NCI-H2107 treated with DMSO at 0.1 percent for 48 hours (cell line): ENCODE data around the gene HDAC9.
A peak's percentile ranks its signal among the peaks of the same experiment; 100 is the strongest.

Experiments used
- DNase-seq: peaks from one replicate; lab custom pipeline; 2025; ENCODE audit not compliant: unreplicated experiment; lab: John Stamatoyannopoulos, UW

The HDAC9 gene

GRCh38 chr7:18495412-18496340 lies at the start of gene HDAC9:
Gene HDAC9, plus strand, starts transcription at chr7:18495749. Its CDS starts 554 bp downstream, at chr7:18496303.
- peak; percentile 92 for DNase-seq

GRCh38 chr7:18445916-18446520 lies 49.5 kb upstream of the HDAC9 start:
- DNase-seq, result no peak

- DNase-seq, result no peak
These were observed 45.5 kb upstream of the HDAC9 start for GRCh38 chr7:18450019-18450418.

- DNase-seq, result no peak
These were observed 39.9 kb upstream of the HDAC9 start for GRCh38 chr7:18455606-18456005.

- DNase-seq, result peak; percentile 89
These were observed 37.7 kb upstream of the HDAC9 start for GRCh38 chr7:18457832-18458231.

GRCh38 chr7:18458830-18459229 lies 36.7 kb upstream of the HDAC9 start:
- no peak for DNase-seq

GRCh38 chr7:18459484-18460245 lies 35.9 kb upstream of the HDAC9 start:
- DNase-seq, result peak; percentile 60

- DNase-seq, result no peak
These were observed 33.6 kb upstream of the HDAC9 start for GRCh38 chr7:18461785-18462467.

- DNase-seq, result no peak
These were observed 30.7 kb upstream of the HDAC9 start for GRCh38 chr7:18464830-18465229.

GRCh38 chr7:18467011-18467410 lies 28.5 kb upstream of the HDAC9 start:
- no peak for DNase-seq

- DNase-seq, result no peak
These were observed 26.8 kb upstream of the HDAC9 start for GRCh38 chr7:18468795-18469194.

- DNase-seq, result no peak
These were observed 26.2 kb upstream of the HDAC9 start for GRCh38 chr7:18469316-18469715.

- no peak for DNase-seq
These were observed 23.9 kb upstream of the HDAC9 start for GRCh38 chr7:18471476-18472160.

- no peak for DNase-seq
These were observed 23.4 kb upstream of the HDAC9 start for GRCh38 chr7:18472161-18472483.

GRCh38 chr7:18473119-18473518 lies 22.4 kb upstream of the HDAC9 start:
- DNase-seq, result no peak

GRCh38 chr7:18474944-18475343 lies 20.6 kb upstream of the HDAC9 start:
- no peak for DNase-seq

GRCh38 chr7:18475488-18475887 lies 20.1 kb upstream of the HDAC9 start:
- DNase-seq, result no peak

GRCh38 chr7:18481776-18482175 lies 13.8 kb upstream of the HDAC9 start:
- no peak for DNase-seq

GRCh38 chr7:18488049-18488448 lies 7.5 kb upstream of the HDAC9 start:
- no peak for DNase-seq

- DNase-seq, result no peak
These were observed 5.9 kb upstream of the HDAC9 start for GRCh38 chr7:18489624-18490023.

- DNase-seq, result no peak
These were observed 3.7 kb upstream of the HDAC9 start for GRCh38 chr7:18491871-18492270.
